Activated CD4-positive, alpha-beta memory T cell treated with anti-CD3 and anti-CD28 coated beads for 36 hours (primary cell): ENCODE measurements around the gene PRRG2. TPM values are rescaled to one million over a fixed set of nuclear protein-coding genes. Genes with fewer than 3 reads are reported as not detected.

ENCODE experiments used
- CTCF ChIA-PET: fragments of 350-600 bp; sonication (Branson Sonifier 250); formaldehyde crosslinking; loops from one replicate; lab custom pipeline; 2021; ENCODE audit warnings: antibody characterized with exemption, inconsistent platforms; lab: Charles Lee
- POLR2A ChIA-PET: fragments of 350-600 bp; sonication (Branson Sonifier 250); formaldehyde crosslinking; loops from one replicate; lab custom pipeline; 2021; ENCODE audit warnings: antibody characterized with exemption; lab: Charles Lee
- DNase-seq: peaks from one replicate; pipeline ENCODE4 v3.0.0-alpha.2; 2020
- H3K27ac Mint-ChIP-seq: one replicate; pipeline ENCODE4 v1.8.0; 2021; ENCODE audit warnings: mixed read lengths
- H3K27me3 Mint-ChIP-seq: one replicate; pipeline ENCODE4 v1.8.0; 2021; ENCODE audit warnings: mixed read lengths
- H3K36me3 Mint-ChIP-seq: one replicate; pipeline ENCODE4 v1.8.0; 2021; ENCODE audit warnings: mixed read lengths
- H3K4me1 Mint-ChIP-seq: one replicate; pipeline ENCODE4 v1.8.0; 2021; ENCODE audit warnings: low read depth, mixed read lengths
- H3K4me3 Mint-ChIP-seq: one replicate; pipeline ENCODE4 v1.8.0; 2021; ENCODE audit warnings: mild to moderate bottlenecking, mixed read lengths
- H3K9me3 Mint-ChIP-seq: one replicate; pipeline ENCODE4 v1.8.0; 2021; ENCODE audit warnings: mixed read lengths
- intact Hi-C: fragments of 100-400 bp; cut with micrococcal nuclease; formaldehyde crosslinking; loops from one replicate; pipeline ENCODE4 v1.15.1; 2023
- total RNA-seq, 2 experiments: library from RNA; stranded (reverse); gene quantifications; one replicate each; pipeline ENCODE4 v1.2.3, GENCODE V29; 2021

PRRG2 gene
- total RNA-seq, 2 experiments from 2014 or later, result 0.85 to 1.5 TPM

GRCh38 chr19:49589502-49589905, 8.4 kb downstream of the PRRG2 start:
- no peak for DNase-seq
- CTCF ChIA-PET, result interaction anchor here (0.9 kb wide), 1 partner anchor 83 kb away, joined by 4 read pairs; no protein-coding TSS in a partner anchor
- no peak overlapping the region for H3K4me3 Mint-ChIP-seq
- no peaks in the 10 kb centered on the region for H3K9me3 Mint-ChIP-seq
- no peak overlapping the region for H3K27ac Mint-ChIP-seq
- peaks cover 31% of the 10 kb centered on the region for H3K4me1 Mint-ChIP-seq
- intact Hi-C loops, result no loop called here
- no peaks in the 10 kb centered on the region for H3K27me3 Mint-ChIP-seq
- H3K36me3 Mint-ChIP-seq, result peaks cover 8% of the 10 kb centered on the region
- POLR2A ChIA-PET, result interaction anchor here (1.9 to 3.1 kb wide), 3 partner anchors 9 to 87 kb away, joined by 8 to 22 read pairs (median 10); partner anchors contain the start of genes NOSIP, PRRG2, RRAS and SCAF1

DNA sequence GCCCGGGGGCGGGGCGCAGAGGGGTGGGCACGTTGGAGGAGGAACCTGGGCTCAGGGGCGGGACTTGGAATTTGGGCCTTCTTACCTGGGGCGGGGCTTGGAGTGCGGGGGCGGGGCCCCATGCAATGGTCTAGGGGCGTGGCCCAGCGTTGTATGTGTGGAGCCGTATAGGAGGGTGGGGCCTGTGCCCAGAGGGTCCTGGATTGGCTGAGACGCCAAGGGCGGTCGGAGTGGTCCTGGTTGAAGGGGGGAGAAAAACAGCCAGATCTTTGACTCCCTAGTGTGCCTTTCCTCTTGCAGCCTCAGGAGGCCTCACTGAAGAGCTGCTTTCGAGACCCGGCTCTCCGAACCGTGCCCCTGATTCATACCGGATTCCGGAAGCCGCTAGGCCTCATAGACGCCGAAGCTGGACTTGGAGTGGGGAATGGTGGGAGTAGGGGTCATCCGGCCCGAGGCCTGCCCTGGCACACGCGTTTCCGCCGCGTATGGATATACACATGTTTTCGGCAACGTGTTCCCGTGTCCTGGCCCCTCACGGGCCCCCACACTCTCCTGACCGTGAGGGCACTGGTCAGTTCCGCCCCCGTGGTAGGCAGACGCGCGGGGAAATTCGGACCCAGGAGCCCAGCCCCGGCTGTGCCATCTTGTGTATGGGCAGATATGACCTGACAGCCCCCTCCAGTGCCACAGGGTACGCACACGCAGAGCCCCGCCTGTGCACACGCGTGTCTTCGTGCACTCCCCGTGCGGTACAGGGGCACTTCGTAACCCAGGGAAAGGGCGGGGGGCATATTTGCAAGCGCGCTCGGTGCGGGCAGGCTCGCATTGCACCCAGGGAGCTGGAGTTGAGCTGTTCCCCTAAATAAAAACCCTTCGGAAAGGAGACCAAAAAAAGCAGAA, 9.2 kb downstream of the PRRG2 start:
- intact Hi-C loops, result loop anchor here (1.0 to 5.0 kb wide), 6 partner anchors 10 to 277 kb away; partner anchors contain the start of genes BCL2L12, FUZ, IRF3 and NOSIP
- Mint-ChIP-seq H3K36me3 (peaks cover 11% of the 10 kb centered on the region), H3K9me3 (no peaks in the 10 kb centered on the region), H3K4me1 (peaks cover 32% of the 10 kb centered on the region), H3K27ac (peak overlapping the region; percentile 91), H3K4me3 (peak overlapping the region; percentile 80), H3K27me3 (no peaks in the 10 kb centered on the region)
- ChIA-PET POLR2A (interaction anchor here (0.5 to 3.1 kb wide), 5 partner anchors 10 to 86 kb away, joined by 3 to 22 read pairs (median 8); partner anchors contain the start of genes NOSIP, PRRG2, RRAS and SCAF1), CTCF (interaction anchor here (0.6 to 1.4 kb wide), 4 partner anchors 9 to 249 kb away, joined by 4 to 5 read pairs (median 4); partner anchors contain the start of genes PRRG2 and RRAS)
- peak; percentile 97 for DNase-seq

- ChIA-PET CTCF (interaction anchor here (0.6 to 1.4 kb wide), 4 partner anchors 10 to 250 kb away, joined by 4 read pairs; partner anchors contain the start of genes PRRG2 and RRAS), POLR2A (interaction anchor here (0.8 to 3.1 kb wide), 7 partner anchors 11 to 85 kb away, joined by 3 to 22 read pairs (median 4); partner anchors contain the start of genes BCL2L12, IRF3, NOSIP and PRRG2)
- H3K9me3 Mint-ChIP-seq, result no peaks in the 10 kb centered on the region
- peak within 1 kb of the TSS; percentile 91 for H3K27ac Mint-ChIP-seq
- peaks cover 11% of the 10 kb centered on the region for H3K36me3 Mint-ChIP-seq
- DNase-seq, result peak; percentile 81
- peak within 1 kb of the TSS; percentile 80 for H3K4me3 Mint-ChIP-seq
- intact Hi-C loops, result loop anchor here (1.0 to 5.0 kb wide), 6 partner anchors 11 to 276 kb away; partner anchors contain the start of genes BCL2L12, FUZ, IRF3 and NOSIP
- H3K27me3 Mint-ChIP-seq, result no peaks in the 10 kb centered on the region
- H3K4me1 Mint-ChIP-seq, result peaks cover 32% of the 10 kb centered on the region
These were observed 10.0 kb downstream of the PRRG2 start, which contains the start of gene PRR12 for GRCh38 chr19:49590971-49591730. TSS of gene PRR12 (plus strand) at chr19:49591182. CDS start at chr19:49591655, 473 bp downstream.

DNA sequence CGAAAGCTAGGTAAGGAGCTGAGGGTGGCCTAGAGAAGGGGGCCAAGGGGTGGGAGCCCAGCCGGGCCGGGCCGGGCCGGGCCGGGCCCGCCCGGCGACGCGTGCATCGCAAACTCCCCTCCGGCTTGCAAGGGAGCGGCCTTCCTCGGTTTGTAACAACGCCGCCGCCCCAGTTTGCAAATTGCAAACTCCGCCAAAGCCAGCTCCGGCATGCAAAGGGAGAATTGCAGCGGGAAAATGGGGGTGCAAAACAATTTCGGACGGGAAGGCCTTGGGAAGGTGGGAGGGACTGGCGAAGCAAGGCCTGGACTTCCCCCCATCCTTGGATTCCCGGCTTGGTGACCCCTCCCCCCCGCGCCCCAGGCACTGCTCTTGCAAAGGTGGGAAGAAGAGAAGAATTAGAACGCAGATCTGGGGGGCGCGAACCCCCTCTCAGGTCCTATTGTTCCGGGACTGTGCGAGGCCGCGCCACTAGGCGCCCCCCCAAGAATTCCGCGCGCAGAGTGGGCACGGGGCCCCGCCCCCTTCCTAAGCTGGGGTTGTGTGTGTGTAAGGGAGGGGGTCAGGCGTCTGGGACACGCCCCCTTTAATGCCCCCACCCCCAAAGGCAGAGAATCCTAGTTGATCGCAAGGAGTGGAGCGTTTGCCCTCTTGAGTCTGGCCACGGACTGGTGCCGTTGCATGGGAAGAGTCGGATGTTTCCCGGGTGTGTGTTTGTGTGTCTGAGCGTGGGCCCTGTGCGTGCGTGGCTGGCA, 10.8 kb downstream of the PRRG2 start:
- Mint-ChIP-seq H3K9me3 (no peaks in the 10 kb centered on the region), H3K27ac (peak overlapping the region; percentile 91), H3K4me1 (peaks cover 32% of the 10 kb centered on the region), H3K27me3 (no peaks in the 10 kb centered on the region), H3K4me3 (peak overlapping the region; percentile 80), H3K36me3 (peaks cover 12% of the 10 kb centered on the region)
- CTCF ChIA-PET, result interaction anchor here (0.6 to 1.4 kb wide), 2 partner anchors 45 to 48 kb away, joined by 4 read pairs; partner anchors contain the start of gene RRAS
- intact Hi-C loops, result loop anchor here (2.0 to 5.0 kb wide), 3 partner anchors 23 to 275 kb away; partner anchors contain the start of genes FUZ and PNKP
- DNase-seq, result peak; percentile 64
- POLR2A ChIA-PET, result interaction anchor here (0.8 to 1.1 kb wide), 3 partner anchors 33 to 73 kb away, joined by 3 read pairs; partner anchors contain the start of genes BCL2L12, IRF3 and SCAF1

GRCh38 chr19:49592486-49593232, 11.5 kb downstream of the PRRG2 start:
- Mint-ChIP-seq H3K4me3 (peak overlapping the region; percentile 80), H3K36me3 (peaks cover 12% of the 10 kb centered on the region), H3K4me1 (peaks cover 32% of the 10 kb centered on the region), H3K27me3 (no peaks in the 10 kb centered on the region), H3K9me3 (no peaks in the 10 kb centered on the region), H3K27ac (peak overlapping the region; percentile 91)
- intact Hi-C loops, result loop anchor here (1.0 to 5.0 kb wide), 3 partner anchors 48 to 275 kb away; partner anchors contain the start of genes FUZ, PNKP and RRAS
- ChIA-PET POLR2A (interaction anchor here (0.8 to 1.1 kb wide), 5 partner anchors 13 to 104 kb away, joined by 3 to 9 read pairs (median 3); partner anchors contain the start of genes BCL2L12, IRF3, NOSIP and PRRG2), CTCF (interaction anchor here (0.5 to 1.7 kb wide), 4 partner anchors 12 to 125 kb away, joined by 3 to 6 read pairs (median 3); partner anchors contain the start of gene NOSIP)
- DNase-seq, result peak; percentile 37

GRCh38 chr19:49593233-49594113, 12.4 kb downstream of the PRRG2 start:
- peak overlapping the region; percentile 91 for H3K27ac Mint-ChIP-seq
- POLR2A ChIA-PET, result interaction anchor here (0.7 to 1.1 kb wide), 5 partner anchors 11 to 105 kb away, joined by 3 to 9 read pairs (median 4); partner anchors contain the start of genes NOSIP, PRRG2 and RRAS
- peaks cover 29% of the 10 kb centered on the region for H3K4me1 Mint-ChIP-seq
- H3K36me3 Mint-ChIP-seq, result peaks cover 18% of the 10 kb centered on the region
- CTCF ChIA-PET, result interaction anchor here (0.5 to 1.7 kb wide), 5 partner anchors 13 to 124 kb away, joined by 3 to 6 read pairs (median 3); partner anchors contain the start of gene NOSIP
- peak overlapping the region; percentile 80 for H3K4me3 Mint-ChIP-seq
- no peaks in the 10 kb centered on the region for H3K9me3 Mint-ChIP-seq
- intact Hi-C loops, result loop anchor here (1.0 to 5.0 kb wide), 3 partner anchors 47 to 274 kb away; partner anchors contain the start of genes FUZ, PNKP and RRAS
- no peaks in the 10 kb centered on the region for H3K27me3 Mint-ChIP-seq
- DNase-seq, result peak; percentile 97

DNA sequence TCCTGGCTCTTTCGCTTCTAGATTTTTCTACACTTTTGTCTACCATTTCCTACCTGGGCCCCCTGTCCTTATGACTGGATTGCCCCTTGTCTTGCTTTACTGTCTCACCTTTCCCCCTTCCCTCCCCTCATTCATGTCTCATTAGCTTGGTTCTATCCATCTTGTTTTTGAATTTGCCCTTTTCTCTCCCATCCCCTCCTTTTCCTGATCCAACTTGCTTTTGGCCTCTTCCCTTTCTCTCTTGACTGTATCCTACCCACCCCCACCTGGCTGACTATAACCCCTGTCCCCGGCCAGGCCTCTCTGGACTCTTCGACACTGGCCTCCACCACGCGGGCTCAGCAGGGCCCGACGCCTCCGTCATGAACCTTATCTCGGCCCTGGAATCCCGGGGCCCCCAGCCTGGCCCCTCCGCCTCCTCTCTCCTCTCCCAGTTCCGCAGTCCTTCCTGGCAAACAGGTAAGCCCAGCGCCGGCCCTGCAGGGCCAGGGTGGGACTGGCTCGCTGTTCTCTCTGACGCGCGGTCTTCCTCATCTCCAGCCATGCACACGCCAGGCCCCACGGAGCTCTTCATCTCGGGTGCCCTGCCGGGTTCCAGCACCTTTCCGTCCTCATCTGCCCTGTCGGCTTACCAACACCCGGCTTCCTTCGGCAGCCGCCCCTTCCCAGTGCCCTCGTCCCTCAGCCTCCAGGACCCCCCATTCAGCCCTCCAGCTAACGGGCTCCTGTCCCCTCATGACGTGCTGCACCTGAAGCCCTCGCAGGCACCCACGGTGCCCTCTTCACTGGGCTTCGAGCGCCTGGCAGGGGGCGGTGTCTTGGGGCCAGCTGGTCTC, 13.3 kb downstream of the PRRG2 start:
- POLR2A ChIA-PET, result no interaction called here

GRCh38 chr19:49594993-49595818, 14.1 kb downstream of the PRRG2 start:
- peaks cover 28% of the 10 kb centered on the region for H3K36me3 Mint-ChIP-seq
- CTCF ChIA-PET, result interaction anchor here (1.1 kb wide), 1 partner anchor 88 kb away, joined by 3 read pairs; no protein-coding TSS in a partner anchor

More for the DNA sequence above, 13.3 kb downstream of the PRRG2 start:
- intact Hi-C loops, result loop anchor here (5.0 kb wide), 2 partner anchors 218 to 273 kb away; partner anchors contain the start of genes FUZ and PNKP
- H3K4me3 Mint-ChIP-seq, result peak overlapping the region; percentile 80
- CTCF ChIA-PET, result interaction anchor here (1.1 to 1.7 kb wide), 2 partner anchors 87 kb away, joined by 3 to 6 read pairs; no protein-coding TSS in a partner anchor
- DNase-seq, result no peak
- no peaks in the 10 kb centered on the region for H3K9me3 Mint-ChIP-seq
- H3K27ac Mint-ChIP-seq, result peak overlapping the region; percentile 91
- no peaks in the 10 kb centered on the region for H3K27me3 Mint-ChIP-seq
- peaks cover 23% of the 10 kb centered on the region for H3K36me3 Mint-ChIP-seq
- H3K4me1 Mint-ChIP-seq, result peaks cover 23% of the 10 kb centered on the region

More at GRCh38 chr19:49594993-49595818, 14.1 kb downstream of the PRRG2 start:
- no peaks in the 10 kb centered on the region for H3K27me3 Mint-ChIP-seq
- intact Hi-C loops, result loop anchor here (5.0 kb wide), 2 partner anchors 217 to 272 kb away; partner anchors contain the start of genes FUZ and PNKP
- DNase-seq, result no peak
- no peak overlapping the region for H3K27ac Mint-ChIP-seq
- H3K9me3 Mint-ChIP-seq, result no peaks in the 10 kb centered on the region
- POLR2A ChIA-PET, result interaction anchor here (1.3 kb wide), 1 partner anchor 15 kb away, joined by 4 read pairs; the partner anchor contains the start of genes NOSIP and PRRG2
- no peak overlapping the region for H3K4me3 Mint-ChIP-seq
- peaks cover 16% of the 10 kb centered on the region for H3K4me1 Mint-ChIP-seq
